ENCODE results near the gene COL12A1.

Gene COL12A1

DNA sequence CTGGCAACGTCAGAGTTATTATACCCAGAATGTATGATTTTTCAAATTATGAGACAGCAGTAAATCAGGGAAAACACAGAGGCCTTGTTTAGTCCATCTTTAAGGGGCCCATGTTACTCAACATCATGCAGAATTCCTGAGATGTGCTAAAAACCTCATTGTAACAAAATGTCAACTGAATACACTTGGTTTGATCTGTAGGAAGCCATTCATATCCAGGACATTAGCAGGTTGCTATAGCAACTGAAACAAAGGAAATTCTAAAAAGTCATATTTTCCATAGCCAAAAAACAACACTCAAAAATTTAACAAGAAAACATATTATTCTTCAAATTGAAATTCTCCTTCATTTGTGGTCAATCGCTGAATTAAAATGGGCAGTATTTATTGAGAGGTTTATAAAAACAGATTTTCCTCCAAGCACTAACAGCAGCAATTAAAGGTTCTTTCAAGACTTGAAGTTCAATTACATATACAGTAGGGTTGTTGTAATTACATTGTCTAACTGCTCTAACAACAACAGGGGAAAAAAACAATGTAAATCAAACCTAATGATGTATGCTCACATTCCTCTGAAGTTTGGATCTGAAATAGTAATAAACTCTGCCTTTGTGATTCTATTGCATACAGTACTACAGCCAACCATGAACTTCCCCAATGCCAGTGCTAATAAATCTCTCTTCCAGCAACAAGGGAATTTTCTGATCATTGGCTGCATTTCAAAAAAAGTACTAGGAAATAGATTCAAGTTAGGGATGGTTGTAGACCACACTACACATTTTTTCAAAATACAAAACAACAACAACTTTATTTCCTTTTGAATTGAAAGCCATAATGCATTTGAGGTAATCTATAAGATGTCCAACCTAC is 34.9 kb downstream of the COL12A1 start:
- Mint-ChIP-seq H3K4me1 (no peaks in the 10 kb centered on the region), H3K36me3 (no peaks in the 10 kb centered on the region), H3K27ac (no peak overlapping the region), H3K4me3 (no peak overlapping the region), H3K9me3 (no peaks in the 10 kb centered on the region), H3K27me3 (peaks cover 4% of the 10 kb centered on the region)
- no peak for ATAC-seq

DNA sequence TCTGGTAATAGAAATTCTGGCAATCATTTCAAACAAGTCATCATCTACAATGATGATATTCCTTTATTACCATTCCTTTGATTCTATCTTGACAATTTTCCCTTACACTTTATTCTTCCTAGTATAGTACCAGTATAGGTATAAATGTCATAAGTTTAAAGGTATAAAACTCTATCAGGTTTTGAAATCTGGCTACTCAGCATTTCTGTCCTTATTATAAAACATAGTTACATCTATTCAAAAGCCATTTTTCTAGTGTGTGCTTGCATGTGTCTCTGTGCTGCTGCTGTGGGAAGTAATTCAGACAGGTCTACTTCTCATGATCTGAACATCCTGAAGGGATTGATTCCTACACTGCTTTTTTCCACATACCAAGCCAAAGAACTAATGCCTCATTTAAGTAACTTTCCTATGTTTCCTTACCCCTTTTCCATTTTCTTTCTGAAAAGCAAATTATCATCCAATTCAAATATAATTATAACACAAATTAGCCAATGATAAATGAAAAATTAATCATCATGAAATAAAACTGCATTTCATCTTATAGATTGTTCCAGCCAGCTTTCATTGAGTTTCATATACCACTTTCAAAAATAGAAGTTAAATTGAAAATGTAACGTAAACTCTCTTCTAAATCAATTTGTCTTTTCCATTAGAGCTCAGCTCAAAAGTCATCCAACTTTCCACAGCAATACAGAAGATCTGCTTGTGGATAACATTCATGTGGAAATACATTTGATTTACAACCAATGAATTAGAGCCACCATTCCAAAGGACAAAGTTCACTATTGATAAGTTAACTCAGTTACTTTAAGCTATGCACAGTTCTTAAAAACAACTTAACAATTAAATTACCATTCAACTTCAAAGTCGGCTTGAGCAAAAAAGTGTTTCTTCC is 35.9 kb downstream of the COL12A1 start:
- no peaks in the 10 kb centered on the region for H3K36me3 Mint-ChIP-seq
- no peaks in the 10 kb centered on the region for H3K9me3 Mint-ChIP-seq
- H3K27ac Mint-ChIP-seq = no peak overlapping the region
- H3K4me1 Mint-ChIP-seq = no peaks in the 10 kb centered on the region
- H3K4me3 Mint-ChIP-seq = no peak overlapping the region
- no peak for ATAC-seq
- no peaks in the 10 kb centered on the region for H3K27me3 Mint-ChIP-seq

DNA sequence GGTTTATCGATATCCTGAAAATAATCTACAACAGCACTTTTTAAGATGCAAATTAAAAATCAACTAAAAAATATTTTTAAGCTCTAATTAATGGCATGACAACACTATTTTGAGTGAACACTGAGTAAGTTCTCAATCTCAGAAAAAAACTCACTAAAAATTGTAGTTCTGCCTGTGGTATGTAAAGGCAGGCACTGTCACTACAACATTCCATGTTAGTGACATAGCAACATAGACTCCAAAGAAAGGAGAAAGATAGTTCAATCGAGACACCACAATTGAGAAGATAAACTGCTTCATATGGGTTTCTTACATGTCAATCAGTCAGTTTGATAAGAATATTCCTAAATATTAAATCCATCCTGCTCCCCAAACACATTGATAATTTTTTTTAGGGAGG is 38.0 kb downstream of the COL12A1 start:
- H3K4me3 Mint-ChIP-seq = no peak overlapping the region

DNA sequence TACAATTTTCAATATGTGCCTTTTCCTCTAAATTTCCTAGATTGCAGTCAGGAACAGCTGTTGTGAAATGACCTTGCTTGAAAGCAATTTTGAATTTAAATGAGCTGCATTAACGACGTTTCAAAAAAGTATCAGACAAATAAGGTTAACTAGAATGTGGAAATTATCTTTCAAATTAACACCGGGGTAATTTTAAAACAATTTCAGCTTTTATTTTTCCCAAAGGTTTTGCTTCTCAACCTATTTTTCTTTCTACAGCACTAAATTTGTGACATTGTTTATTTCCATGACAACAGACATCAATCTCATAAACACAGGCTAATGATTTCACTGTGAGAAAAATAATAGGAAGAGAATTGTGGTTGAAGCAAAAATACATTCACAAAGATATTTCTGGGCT is 38.5 kb downstream of the COL12A1 start:
- H3K4me3 Mint-ChIP-seq = no peak overlapping the region
- no peaks in the 10 kb centered on the region for H3K9me3 Mint-ChIP-seq
- no peaks in the 10 kb centered on the region for H3K36me3 Mint-ChIP-seq
- no peaks in the 10 kb centered on the region for H3K27me3 Mint-ChIP-seq
- ATAC-seq = no peak
- no peak overlapping the region for H3K27ac Mint-ChIP-seq
- no peaks in the 10 kb centered on the region for H3K4me1 Mint-ChIP-seq

More for the DNA sequence above, 38.0 kb downstream of the COL12A1 start:
- no peak overlapping the region for H3K27ac Mint-ChIP-seq
- no peaks in the 10 kb centered on the region for H3K9me3 Mint-ChIP-seq
- H3K36me3 Mint-ChIP-seq = no peaks in the 10 kb centered on the region
- no peak for ATAC-seq
- no peaks in the 10 kb centered on the region for H3K27me3 Mint-ChIP-seq
- no peaks in the 10 kb centered on the region for H3K4me1 Mint-ChIP-seq

DNA sequence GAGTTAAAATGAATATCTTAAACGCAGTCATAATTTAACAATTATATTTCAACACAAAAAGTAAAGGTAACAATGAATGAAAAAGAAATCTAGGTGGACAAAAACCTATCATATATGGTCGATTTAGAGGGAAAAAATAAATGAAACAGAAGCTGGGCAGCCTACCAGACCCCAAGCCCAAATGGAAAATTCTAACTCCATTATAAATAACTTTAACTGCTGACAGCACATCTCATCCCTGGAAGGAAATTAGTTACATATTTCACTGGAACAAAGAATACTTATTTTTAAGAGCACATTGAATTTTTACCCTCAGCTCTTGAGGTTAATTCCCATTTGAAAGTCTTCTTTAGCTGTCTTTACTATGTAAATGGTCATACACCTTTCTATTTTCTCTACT is 39.1 kb downstream of the COL12A1 start:
- no peak overlapping the region for H3K4me3 Mint-ChIP-seq
- no peak overlapping the region for H3K27ac Mint-ChIP-seq
- ATAC-seq = no peak
- no peaks in the 10 kb centered on the region for H3K36me3 Mint-ChIP-seq
- H3K4me1 Mint-ChIP-seq = no peaks in the 10 kb centered on the region
- no peaks in the 10 kb centered on the region for H3K9me3 Mint-ChIP-seq
- H3K27me3 Mint-ChIP-seq = no peaks in the 10 kb centered on the region

DNA sequence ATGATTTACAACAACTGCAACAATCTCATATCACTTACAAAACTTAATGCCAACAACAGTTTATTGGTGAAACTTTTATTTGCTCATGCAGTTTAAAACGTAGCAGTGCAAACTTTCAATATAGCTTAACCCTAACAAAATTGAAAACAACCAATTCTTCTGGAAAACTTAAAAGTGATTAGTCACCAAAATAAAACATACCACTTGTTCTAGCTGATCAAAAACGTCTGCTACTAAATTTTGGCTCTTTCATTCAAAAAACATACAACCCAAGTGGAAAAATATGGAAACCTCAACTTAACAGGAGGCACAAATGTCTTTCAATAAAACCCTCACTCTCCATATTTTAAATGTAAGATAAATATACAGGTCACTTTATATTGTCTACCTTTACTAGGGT is 39.6 kb downstream of the COL12A1 start:
- H3K4me1 Mint-ChIP-seq = no peaks in the 10 kb centered on the region
- H3K9me3 Mint-ChIP-seq = no peaks in the 10 kb centered on the region
- H3K27me3 Mint-ChIP-seq = no peaks in the 10 kb centered on the region
- H3K27ac Mint-ChIP-seq = no peak overlapping the region
- H3K4me3 Mint-ChIP-seq = no peak overlapping the region
- H3K36me3 Mint-ChIP-seq = no peaks in the 10 kb centered on the region
- no peak for ATAC-seq

DNA sequence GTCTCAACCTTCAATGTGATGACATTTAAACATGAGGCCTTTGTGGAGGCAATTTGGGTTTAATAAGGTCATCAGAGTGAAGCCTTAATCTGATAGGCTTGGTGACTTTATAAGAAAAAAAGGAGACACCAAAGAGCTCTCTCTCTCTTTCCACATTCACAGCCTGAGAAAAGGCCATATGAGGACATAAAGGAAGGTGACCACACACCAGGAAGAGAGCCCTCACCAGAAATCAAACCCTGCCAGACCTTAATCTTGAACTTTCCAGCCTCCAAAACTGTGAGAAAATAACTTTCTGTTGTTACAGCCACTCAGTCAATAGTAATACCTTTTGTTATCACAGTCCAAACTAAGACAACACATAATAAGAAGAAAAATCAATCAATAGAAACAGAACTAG is 47.7 kb downstream of the COL12A1 start:
- Mint-ChIP-seq H3K9me3 (no peaks in the 10 kb centered on the region), H3K27ac (no peak overlapping the region), H3K36me3 (no peaks in the 10 kb centered on the region), H3K4me1 (no peaks in the 10 kb centered on the region), H3K4me3 (no peak overlapping the region), H3K27me3 (peaks cover 14% of the 10 kb centered on the region)
- no peak for ATAC-seq

DNA sequence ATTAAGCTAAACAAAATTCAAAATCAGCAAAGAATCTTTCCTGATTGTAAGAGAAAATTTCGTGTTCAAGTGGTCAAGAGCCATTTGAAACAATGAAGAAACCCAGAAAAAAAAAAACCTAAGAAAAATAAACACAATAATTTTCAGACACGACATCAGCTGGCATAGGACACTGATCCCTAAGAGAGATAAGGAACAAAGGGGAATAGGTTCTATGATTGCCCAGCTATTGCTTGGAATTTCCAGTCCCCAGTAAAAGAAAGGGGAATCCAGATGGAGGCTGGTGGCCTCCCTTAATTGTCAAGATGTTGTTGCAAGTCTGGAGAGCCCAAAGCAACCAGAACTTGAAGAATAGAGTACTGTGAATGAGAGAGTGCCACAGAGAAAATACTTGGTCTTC is 48.5 kb downstream of the COL12A1 start:
- Mint-ChIP-seq H3K27ac (no peak overlapping the region), H3K36me3 (no peaks in the 10 kb centered on the region), H3K27me3 (peaks cover 14% of the 10 kb centered on the region), H3K4me1 (no peaks in the 10 kb centered on the region), H3K9me3 (no peaks in the 10 kb centered on the region), H3K4me3 (no peak overlapping the region)
- no peak for ATAC-seq

DNA sequence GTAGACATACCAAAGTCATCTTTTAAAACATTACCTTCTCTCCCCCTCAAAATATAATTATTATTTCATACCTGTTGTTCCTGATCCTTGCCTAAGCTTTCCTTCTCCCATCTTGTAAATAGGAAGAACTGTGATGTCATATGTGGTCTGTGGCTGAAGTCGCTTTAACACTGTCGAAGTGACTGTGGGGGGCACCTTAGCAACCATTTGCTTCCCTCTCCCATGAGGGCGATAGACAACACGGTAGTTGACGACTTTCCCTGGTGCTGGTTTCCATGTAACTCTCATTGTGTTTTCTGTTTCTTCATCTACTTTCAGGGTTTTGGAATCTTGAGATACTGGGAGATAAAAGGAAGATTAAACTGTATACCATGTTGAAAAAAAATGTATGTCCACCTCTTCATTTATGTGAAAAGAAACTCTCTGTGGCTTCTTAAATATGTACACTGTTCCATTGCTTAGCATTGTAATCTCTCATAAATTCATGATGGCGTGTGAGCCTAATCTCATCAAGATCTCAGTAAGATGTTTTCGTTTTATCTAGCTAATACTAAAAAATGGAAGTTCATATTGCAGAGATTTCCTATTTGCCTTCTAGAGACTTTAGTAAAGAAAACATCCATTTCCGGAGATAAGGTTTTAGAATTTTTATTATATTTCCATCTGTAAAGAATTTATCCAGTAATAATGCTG is 49.5 kb downstream of the COL12A1 start:
- Mint-ChIP-seq H3K9me3 (no peaks in the 10 kb centered on the region), H3K4me1 (no peaks in the 10 kb centered on the region), H3K36me3 (no peaks in the 10 kb centered on the region), H3K4me3 (no peak overlapping the region), H3K27ac (no peak overlapping the region), H3K27me3 (peaks cover 14% of the 10 kb centered on the region)
- ATAC-seq = no peak

DNA sequence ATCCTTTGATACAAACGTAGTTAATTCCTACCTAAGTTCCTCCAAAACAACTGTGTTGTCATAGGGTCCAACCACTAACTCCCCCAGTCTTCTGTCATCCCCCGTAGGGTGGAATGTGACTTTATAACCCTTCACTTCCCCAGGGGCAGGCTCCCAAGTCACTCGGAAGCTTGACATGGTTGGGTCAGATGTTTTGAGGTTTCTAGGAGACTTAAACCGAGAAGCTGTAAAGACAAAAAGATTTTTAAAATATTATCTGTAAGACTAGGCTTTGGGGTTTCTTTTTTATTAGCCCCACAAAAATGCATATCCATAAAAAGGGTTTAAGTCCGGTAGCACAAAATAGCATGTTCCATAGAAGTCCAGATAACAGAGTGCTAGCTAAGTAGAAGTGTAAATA is 50.2 kb downstream of the COL12A1 start:
- Mint-ChIP-seq H3K4me1 (no peaks in the 10 kb centered on the region), H3K9me3 (no peaks in the 10 kb centered on the region), H3K4me3 (no peak overlapping the region), H3K27ac (no peak overlapping the region), H3K27me3 (peaks cover 14% of the 10 kb centered on the region), H3K36me3 (no peaks in the 10 kb centered on the region)
- no peak for ATAC-seq

DNA sequence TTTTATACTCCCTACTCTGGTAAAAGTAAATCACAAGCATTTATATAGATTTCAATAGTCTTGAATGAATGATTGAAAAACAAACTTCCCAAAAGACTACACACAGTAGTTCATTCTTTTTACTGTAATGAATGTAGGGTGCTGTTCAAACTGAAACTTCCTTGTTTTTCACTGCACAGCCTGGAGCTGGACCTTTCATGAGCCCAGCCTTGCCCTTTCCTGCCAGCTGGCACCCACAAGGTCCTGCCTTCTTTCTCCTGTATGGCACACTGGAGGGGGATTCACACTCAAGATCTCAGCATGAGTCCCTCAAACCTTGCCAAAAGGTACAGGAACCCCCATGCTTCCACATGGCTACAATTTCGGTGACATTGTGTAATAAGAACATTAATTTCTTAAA is 50.9 kb downstream of the COL12A1 start:
- Mint-ChIP-seq H3K27ac (no peak overlapping the region), H3K27me3 (peaks cover 14% of the 10 kb centered on the region), H3K9me3 (no peaks in the 10 kb centered on the region), H3K4me3 (no peak overlapping the region), H3K36me3 (no peaks in the 10 kb centered on the region), H3K4me1 (no peaks in the 10 kb centered on the region)
- no peak for ATAC-seq

DNA sequence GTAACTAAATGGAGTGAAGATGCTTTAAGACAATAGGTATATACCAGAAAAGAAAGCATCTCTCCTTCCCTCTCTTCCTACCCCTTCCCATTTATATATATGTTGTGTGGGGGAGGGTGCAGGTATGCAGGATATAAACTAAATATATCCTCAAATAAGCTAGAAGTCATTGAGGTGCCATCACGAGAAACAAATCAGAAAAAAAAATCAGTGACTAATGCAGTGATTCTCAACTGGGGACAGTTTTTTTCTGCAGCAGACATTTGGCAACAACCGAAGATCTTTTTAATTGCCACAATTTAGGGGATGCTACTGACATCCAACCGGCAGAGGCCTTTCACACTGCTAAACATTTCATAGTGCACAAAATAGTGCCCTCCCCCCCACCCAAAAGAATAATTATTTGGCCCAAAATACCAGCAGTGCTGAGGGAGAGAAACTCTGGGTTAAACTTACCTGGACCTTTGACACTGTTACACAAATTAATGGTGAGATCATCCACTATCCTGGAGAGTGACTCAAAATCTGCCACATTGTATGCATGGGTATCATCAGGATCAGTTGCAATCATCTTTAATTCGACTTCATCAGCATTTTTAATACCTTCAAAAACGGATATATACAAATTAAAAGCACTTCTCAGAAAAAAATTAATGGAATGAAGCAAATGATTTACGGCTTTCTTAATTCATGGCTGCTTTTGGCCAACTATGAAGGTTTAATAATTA is 55.0 kb downstream of the COL12A1 start:
- Mint-ChIP-seq H3K27me3 (peaks cover 26% of the 10 kb centered on the region), H3K9me3 (peaks cover 2% of the 10 kb centered on the region), H3K4me1 (no peaks in the 10 kb centered on the region), H3K36me3 (no peaks in the 10 kb centered on the region), H3K4me3 (no peak overlapping the region), H3K27ac (no peak overlapping the region)
- ATAC-seq = no peak

DNA sequence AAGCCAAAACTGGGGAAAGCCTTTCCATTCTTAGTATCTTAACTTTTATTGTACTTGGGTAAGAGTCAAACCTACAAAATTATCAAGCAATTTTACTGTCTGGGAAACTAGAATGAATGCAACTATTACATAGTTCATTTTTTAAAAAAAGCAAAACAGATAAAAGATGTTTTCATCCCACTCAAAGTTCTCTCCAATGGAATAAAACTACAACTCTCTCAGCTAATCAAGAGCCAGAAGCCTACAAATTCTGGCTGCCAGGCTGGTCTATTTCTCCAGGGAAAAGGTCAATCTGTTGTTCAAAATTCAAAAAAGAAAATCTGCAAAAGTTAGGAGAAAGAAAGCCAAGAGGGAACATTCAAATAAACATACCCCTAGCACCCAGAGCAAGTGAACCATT is 56.2 kb downstream of the COL12A1 start:
- ATAC-seq = no peak
- H3K4me3 Mint-ChIP-seq = no peak overlapping the region
- no peaks in the 10 kb centered on the region for H3K4me1 Mint-ChIP-seq
- no peaks in the 10 kb centered on the region for H3K36me3 Mint-ChIP-seq
- H3K9me3 Mint-ChIP-seq = peaks cover 2% of the 10 kb centered on the region
- peaks cover 20% of the 10 kb centered on the region for H3K27me3 Mint-ChIP-seq
- no peak overlapping the region for H3K27ac Mint-ChIP-seq

DNA sequence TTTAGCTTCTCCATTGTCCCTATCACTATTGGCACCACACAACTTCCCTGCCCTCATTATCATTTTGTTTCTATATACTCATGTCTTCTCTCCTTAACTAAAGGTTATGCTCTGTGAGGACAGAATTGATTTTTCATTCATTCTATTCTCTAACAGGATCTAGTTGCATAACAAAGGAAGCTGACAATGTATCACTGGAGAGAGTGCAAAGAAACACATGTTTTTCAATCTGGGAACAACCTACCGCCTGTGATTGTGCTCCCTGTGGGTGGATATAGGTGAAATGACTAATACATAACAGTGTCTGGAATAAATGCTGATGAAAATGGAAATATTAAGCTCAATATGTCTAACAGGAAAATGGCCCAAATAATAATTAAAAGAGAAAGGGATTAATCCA is 56.6 kb downstream of the COL12A1 start:
- peaks cover 20% of the 10 kb centered on the region for H3K27me3 Mint-ChIP-seq
- no peak for ATAC-seq
- H3K4me1 Mint-ChIP-seq = no peaks in the 10 kb centered on the region
- no peaks in the 10 kb centered on the region for H3K36me3 Mint-ChIP-seq
- peaks cover 2% of the 10 kb centered on the region for H3K9me3 Mint-ChIP-seq
- no peak overlapping the region for H3K4me3 Mint-ChIP-seq
- no peak overlapping the region for H3K27ac Mint-ChIP-seq

DNA sequence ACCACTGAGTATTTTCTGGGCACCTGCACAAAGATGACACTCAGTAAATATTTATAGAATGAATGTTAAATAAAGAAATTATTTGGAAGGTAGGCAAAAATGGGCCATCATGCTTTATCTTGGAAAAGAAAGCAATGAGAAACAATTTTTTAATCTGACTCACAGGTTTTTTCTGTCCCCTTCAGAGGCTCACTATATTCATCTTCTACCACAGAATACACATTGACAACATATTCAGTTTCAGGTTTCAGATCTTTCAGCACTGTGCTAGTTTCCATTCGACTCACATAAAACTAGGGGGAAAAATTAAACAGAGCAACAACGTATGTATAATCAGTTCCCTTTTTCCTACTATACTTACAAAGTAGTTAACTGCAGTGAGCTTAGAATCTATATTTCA is 58.3 kb downstream of the COL12A1 start:
- no peak for ATAC-seq
- H3K4me3 Mint-ChIP-seq = no peak overlapping the region
- H3K27me3 Mint-ChIP-seq = peaks cover 20% of the 10 kb centered on the region
- H3K9me3 Mint-ChIP-seq = peaks cover 2% of the 10 kb centered on the region
- no peak overlapping the region for H3K27ac Mint-ChIP-seq
- H3K36me3 Mint-ChIP-seq = no peaks in the 10 kb centered on the region
- no peaks in the 10 kb centered on the region for H3K4me1 Mint-ChIP-seq
